Activated CD4-positive, alpha-beta T cell treated with anti-CD3 and anti-CD28 coated beads, Interleukin-2, amount 50 U/mL, for 48 hours (primary cell): ENCODE results near the gene SLC5A12.
"Not testable (repeated sequence)": the region's sequence is repeated elsewhere in the genome, so short reads cannot be mapped to it uniquely, and the experiment has no call there.

Experiments used
- DNase-seq, 2 experiments: peaks; one replicate each; pipeline ENCODE4 v3.0.0-alpha.2; 2020

SLC5A12 gene

DNA sequence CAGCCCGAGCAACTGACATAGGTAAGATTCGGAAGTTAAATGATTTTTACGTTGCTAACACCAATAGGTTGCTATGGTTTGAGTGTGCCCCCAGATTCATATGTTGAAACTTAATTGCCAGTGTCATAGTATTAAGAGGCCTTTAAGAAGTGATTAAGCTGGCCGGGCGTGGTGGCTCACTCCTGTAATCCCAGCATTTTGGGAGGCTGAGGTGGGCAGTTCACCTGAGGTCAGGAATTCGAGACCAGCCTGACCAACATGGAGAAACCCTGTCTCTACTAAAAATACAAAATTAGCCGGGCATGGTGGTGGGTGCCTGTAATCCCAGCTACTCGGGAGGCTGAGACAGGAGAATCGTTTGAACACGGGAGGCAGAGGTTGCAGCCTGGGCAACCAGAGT lies 78.5 kb downstream of the SLC5A12 start:
- not testable (repeated sequence) for DNase-seq

DNA sequence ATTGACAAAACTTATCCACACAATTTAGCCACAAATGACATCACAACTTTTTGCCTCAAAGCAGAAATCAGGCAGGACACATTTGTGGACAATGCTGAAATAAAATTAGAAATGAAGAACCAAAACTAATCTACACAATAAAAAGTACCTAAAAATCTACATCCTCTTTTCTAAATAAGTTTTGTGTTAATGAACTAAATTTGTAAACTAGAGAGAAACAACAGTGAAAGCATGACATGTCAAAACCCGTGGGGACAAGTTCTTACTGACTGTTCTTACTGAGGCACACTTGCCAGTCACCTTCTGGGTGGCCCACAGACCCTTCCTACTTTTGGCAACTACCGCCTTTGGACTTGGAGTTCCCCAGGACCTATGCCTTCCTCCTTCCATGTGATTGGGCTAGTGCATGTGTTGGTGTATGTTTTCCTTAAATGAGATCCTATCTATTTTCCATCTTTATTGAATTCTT lies 89.1 kb downstream of the SLC5A12 start:
- DNase-seq, result no peak

DNA sequence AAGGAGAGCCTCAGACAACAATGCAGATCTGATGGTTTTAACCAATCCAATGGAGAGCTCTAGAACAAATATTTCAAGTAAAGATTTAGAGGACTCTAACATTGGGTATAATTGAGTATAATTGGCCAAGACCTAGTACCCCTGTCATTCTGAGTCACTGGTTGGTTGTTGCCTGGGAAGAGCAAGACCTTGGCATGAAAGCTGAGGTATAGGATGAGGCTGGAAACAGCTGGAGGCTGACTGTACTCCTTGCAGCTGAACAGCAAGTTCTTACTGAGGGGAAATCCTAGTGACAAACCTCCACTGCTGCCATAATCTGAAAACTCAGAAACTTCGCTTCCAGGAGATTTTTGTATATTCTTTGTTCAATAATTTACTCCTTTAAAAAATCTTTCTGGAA lies 95.5 kb downstream of the SLC5A12 start:
- no peak for DNase-seq

DNA sequence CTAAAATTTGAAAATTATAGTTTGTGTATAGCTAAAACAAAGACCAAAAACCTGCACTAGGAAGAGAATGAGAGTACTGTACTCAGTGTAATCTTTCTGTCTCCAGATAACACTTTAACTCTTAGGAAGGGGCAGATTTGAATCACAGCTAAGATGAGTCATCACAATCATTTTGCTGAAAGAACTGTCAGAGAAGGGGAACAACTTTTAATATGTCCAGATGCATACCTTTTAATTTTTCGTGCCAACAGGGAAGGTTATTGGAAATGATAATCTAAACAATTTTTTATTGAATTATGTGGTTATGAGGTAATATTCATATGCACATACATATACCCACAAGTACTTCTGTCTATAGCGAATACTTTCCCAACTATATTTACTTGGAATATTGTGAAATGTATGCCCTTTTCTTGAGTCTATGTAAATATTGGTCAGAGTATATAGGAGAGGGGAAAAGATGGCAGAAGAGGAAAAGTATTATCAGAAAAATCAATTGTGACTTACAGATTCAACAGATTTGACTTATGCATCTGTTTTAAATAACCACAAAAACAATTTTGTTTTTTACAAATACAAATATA lies 98.7 kb downstream of the SLC5A12 start:
- DNase-seq, result no peak

DNA sequence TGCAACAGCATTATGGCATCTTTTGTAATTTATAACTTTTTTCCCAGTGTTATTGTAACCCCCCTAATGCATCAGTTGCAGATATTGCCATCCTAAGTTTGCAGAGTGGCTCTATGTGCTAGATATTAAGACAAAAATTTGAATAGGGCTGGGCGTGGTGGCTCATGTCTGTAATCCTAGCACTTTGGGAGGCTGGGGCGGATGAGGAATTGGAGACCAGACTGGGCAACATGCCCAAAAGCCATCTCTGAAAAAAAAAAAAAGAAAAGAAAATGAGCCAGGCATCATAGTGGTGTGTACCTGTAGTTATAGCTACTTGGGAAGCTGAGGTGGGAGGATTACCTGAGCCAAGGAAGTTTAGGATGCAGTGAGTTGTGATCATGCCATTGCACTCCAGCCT lies 99.7 kb downstream of the SLC5A12 start:
- DNase-seq, result no peak

DNA sequence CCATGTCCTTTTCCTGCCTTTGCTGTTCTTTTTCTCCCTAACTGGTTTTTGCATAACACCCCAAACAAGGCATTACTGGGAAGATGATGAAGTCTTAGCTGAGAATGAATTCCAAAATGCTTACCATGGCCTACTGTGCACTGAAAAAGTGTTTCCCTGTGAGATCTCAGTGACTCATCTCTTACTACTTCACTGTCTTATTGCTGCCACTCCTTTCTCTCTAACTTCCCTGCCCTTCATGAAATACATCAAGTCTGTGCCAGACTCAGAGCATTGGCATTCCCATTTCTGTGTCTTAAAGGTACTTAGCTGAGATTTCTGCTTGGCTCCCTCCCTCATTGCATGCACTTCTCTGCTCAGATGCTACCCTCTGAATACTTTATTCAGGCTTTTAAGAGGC lies 100.7 kb downstream of the SLC5A12 start:
- DNase-seq, result no peak

DNA sequence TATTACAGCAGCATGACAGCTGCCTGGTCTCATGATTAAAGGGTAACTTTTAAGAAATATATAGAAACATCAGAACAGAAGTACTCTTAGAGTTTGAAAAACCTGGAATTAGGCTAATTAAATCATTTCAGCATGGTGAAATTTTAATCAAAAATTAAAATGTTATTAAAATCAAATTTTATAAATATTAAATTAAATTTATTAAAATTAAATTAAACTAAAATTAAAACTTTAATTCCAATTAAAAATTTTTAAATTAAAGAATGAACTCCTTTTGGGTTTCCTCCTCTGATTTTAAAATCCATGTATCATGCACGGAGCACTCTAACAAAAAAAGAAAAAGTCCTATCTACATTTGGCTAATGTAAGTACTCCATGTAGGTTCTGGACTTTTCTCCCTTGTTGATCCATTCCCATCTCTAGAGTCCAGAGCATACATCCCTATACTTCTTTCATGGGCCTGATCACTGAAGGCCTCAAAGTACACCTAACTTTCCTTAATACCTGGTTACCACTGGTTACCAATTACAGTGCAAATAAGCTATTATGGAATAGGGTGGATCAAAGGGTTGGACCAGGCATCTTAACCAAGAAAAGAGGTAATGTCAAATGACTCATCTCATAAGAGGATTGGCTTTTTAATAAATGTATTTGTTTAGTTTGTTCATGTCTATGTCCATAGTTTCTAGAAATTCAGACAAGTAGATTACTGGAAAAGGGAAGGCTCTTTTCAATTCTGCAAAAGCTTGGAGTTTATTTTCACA lies 101.4 kb downstream of the SLC5A12 start:
- DNase-seq, result no peak

DNA sequence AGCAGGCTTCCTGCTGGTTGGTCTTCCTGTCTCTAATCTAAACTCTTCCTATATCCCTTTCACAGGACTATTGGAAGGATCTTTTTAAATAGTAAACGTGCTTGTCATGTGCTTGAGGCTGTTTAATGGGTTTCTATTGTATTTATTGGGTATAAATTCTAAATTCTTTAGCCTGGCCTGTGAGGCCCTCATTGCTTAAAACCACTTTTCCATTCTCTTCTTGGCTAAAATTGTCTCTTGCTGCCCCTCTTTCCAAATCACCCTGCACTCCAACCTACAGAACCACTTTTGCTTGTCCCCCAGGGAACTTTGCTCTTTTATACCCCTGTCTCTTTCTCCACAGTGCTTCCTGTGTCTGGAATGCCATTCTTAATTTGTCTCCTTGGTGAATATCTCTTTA lies 103.4 kb downstream of the SLC5A12 start:
- DNase-seq, result no peak
